HG03520 (cell line): ENCODE data around the gene MTRFR.
"Not testable (repeated sequence)": the region's sequence is repeated elsewhere in the genome, so short reads cannot be mapped to it uniquely, and the experiment has no call there.

Source experiments
- ATAC-seq: cut with Tn5 transposase; IDR thresholded peaks from one replicate; pipeline ENCODE4 v1.9.1; 2021; ENCODE audit warnings: mild to moderate bottlenecking, moderate library complexity; ENCODE audit not compliant: unreplicated experiment

Gene MTRFR

DNA sequence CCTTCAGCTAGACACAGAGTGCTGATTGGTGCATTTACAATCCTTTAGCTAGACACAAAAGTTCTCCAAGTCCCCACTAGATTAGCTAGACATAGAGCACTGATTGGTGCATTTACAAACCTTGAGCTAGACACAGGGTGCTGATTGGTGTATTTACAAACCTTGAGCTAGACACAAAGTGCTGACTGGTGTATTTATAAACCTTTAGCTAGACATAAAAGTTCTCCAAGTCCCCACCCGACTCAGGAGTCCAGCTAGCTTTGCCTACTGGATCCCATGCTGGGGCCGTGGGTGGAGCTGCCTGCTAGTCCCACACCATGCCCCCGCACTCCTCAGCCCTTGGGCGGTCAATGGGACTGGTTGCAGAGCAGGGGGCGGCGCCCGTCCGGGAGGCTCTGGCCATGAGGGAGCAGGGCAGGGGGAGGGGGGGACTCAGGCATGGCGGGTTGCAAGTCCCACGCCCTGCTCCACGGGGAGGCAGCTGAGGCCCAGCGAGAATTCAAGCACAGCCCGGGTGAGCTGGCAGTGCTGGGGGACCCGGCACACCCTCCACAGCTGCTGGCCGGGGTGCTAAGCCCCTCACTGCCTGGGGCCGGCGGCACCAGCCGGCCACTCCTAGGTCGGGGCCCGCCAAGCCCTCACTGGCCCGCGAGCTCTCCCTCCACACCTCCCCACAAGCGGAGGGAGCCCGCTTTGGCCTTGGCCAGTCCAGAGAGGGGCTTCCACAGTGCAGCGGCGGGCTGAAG is 15.9 kb downstream of the MTRFR start:
- not testable (repeated sequence) for ATAC-seq

DNA sequence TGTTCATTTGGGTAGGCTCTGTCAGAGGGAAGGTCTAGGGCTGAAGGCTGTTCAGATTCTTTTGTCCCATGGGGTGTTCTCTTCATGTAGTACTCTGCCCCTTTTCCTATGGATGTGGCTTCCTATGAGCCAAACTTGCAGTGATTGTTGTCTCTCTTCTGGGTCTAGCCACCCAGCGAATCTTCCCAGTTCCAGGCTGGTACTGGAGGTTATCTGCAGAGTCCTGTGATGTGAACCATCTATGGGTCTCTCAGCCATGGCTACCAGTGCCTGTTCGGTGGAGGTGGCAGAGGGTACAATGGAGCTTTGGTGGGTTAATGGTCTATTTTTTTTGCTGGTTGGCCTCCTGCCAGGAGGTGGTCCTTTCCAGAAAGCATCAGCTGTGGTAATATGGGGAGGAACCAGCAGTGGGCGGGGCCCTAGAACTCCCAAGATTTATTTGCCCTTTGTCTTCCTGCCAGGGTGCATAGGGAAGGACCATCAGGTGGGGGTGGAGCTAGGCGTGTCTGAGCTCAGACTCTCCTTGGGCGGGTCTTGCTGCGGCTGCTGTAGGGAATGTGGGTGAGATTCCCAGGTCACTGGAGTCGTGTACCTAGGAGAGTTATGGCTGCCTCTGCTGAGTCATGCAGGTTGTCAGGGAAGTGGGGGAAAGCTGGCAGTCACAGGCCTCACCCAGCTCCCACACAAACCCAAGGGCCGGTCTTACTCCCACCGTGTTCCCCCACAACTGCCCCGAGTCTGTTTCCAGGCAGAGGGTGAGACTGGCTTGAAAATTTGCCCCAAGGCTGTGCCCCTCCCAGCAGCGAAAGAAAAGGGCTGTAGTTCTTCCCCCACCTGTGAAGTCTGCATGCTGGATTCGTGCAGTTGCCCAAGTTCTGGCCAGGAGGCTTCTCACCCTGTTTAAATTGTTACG is 17.5 kb downstream of the MTRFR start:
- ATAC-seq: no peak

DNA sequence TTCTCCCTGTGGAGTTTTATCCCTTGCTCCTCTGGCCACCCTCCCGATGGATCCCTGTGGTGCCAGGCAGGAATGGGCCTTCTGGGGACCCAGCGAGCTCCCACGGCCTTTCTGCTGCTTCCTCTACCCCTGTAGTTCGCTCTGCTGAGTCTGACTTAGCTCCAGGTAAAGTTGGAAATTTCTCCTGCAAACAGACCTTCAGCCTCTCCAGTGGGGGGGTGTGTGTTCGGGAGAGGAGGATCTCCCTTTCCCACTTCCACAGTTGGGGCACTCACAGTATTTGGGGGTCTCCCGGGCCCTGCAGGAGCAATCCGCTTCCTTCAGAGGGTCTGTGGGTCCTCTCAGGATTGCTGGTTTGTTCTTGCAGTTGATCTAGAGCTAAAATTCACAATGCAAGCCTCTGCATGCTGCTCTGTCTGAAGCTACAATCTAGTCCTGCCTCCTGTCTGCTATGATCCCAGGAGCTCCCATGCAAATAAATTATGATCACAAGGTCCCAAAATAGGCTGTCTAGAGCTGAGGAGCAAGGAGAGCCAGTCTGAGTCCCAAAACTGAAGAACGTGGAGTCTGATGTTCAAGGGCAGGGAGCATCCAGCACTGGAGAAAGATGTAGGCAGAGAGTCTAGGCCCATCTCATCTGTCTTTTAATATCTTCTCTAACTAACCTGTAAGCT is 18.3 kb downstream of the MTRFR start:
- no peak for ATAC-seq

DNA sequence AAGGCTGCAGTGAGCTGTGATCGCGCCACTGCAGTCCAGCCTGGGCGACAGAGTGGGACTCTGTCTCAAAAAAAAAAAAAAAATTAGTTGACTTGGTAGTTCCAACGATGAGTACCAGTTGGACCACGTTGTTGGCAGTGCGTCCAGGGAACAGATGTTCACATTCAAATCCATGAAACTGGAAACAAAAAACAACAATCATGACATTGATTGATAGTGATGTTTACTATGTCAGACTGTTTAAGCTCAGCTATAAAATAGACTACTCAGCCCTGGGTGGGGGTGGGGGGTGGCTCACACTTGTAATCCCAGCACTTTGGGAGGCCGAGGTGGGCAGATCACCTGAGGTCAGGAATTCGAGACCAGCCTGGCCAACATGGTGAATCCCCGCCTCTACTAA is 19.1 kb downstream of the MTRFR start:
- ATAC-seq: not testable (repeated sequence)

DNA sequence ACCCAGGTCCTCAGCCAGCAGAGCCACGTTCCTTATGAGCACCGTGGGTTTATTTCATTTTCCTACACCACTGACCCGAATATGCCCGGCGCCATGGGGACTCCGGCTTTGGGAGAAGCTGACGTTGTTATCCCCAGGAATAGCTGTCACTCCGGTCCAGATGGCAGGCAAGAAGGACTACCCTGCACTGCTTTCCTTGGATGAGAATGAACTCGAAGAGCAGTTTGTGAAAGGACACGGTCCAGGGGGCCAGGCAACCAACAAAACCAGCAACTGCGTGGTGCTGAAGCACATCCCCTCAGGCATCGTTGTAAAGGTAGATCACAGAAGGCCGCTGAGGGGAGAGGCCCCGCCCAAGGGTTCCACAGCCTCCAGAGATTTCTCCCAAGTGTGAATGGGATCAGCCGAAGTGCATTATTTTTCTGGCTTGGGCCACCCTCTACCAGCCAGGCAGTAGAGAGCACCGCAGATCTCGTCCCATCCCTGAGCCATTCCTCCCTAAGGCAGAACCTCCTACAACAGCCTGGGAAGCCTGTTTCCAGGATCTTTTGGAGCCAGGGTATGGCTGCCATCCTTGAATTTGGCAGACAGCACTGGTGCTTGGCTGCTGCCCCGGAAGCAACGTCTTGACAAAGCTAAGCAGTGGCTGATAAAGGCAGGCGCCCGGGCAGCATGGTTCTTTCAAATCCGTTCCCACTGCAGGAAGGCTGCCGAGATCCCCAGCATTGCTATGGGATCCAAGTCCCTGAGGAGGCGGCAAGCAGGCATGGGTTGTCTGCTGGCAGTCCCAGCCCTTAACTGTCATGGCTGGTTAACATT is 20.6 kb downstream of the MTRFR start:
- no peak for ATAC-seq

DNA sequence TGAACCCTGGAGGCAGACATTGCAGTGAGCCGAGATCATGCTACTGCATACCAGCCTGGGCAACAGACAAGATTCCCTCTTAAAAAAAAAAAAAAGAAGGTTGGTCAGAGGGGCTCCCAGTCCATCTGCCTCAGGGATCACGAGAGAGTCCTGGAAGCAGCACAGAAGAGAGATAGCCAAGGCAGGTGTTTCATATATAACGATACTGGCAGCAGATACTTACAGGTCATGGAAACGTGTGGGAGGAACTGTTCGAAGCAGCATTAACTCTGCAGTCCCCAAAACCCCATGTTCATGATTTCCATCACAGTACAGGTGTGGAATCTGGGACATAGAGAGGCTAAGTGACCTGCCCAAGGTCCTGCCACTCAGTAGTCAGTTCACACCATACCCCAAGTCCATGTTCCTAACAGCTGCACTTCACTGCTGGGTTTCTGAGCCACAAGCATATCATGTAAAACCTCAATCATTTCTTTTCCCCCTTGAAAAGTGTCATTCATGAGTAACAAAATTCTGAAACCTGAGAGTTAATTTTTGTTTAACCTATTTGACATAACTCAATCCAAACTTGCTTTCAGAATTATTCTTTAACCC is 21.7 kb downstream of the MTRFR start:
- ATAC-seq: no peak

DNA sequence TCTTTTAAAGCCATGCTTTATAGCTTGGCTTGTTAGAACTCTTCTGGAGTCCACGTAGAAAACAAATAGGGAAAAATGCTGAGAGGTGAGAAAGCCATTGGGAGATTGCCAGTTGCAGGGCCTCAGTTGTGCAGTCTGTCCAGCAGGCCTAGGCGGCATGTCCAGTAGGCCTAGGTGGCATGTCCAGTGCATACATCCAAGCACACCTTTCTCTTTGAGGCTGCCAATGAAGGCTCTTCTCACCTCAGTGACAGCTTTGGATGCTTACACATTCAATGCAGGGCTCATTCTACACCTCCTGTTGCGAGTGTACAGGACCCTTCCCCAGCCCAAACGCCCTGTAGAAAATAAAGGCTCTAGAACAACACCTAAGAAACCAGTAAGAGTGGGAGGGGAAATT is 25.4 kb downstream of the MTRFR start:
- ATAC-seq: no peak

DNA sequence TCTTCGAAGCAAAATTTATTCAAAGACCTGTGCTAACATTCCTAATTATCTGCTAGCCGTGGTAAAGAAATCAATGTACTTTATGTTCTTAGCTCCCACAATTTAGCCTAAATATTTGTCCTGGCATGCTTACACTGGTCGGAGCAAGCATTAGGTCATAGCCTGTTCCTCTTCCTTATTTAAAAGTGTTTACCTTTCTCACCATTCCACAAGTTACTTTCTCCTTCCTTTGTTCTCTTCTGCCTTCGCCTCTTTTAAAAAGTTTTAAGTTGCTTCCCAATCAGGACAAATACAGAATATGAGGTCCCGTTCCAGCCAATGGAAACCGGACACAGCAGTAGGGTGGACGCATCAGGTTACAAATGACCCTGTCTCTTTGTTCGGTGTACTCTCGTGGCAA is 26.8 kb downstream of the MTRFR start:
- no peak for ATAC-seq

DNA sequence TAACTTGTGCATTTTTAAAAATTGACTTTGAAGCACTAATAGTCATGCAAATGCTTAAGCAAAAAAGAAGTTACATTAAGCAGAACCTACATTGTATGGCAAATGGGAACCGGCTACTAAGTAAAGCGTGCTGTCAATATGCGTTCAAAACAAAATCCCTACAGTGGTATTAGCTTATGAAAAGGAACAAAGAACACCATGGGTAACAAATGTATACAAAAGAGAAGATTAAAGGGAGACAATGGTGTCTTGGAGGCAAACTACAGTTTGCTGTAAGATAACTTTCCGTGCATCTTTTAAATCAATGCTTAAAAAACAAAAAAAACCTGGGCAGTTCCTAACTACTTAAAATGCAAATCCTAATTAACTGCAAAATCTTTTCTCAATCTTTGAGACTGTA is 28.0 kb downstream of the MTRFR start:
- ATAC-seq: no peak

DNA sequence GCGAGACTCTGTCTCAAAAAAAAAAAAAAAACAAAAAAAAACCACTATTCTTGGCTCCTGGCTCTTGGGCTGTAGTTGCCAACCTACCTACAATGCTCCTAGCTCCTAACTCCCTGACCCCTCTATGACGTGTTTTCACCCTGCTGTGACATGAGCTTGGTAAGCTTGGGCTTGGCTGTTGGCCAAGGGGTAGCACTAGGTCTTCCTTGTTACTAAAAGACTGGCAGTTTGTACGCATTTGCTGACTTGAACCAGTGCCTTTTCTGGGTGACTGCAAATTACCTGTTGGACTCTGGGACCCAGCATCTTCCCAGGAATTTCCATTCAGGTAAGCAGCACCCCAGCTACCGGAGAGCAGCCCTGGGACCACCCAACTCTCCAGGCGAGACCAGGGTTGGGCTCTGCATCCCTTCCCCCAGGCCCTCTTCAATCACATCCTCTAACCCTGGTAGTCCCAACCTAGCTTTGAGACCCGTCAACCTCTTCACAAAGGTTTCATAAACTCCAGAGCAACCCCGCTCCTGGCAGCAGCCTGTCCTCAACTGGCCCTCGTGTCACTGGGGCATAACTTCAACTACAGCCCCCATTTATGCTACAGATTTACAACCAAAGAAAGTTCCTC is 30.1 kb downstream of the MTRFR start:
- no peak for ATAC-seq

DNA sequence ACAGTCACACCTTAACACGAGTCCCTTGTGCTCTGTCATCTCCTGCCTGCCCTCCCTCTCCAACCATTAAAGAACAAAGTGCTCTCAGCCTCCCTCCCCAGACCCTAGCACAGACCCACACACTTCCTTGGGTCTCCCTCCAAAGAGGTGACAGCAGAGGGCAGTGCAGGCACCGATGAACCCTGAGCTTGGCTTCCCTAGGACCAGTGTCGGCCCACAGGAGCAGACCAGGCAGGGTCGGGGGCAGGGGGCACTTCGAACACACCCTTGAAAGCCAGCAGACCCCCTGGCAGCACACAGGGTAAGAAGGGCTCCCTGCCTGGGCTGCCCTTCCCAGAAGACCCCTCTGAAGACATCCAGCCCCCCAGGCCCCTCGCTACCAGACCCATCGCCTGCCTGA is 31.4 kb downstream of the MTRFR start:
- ATAC-seq: no peak

DNA sequence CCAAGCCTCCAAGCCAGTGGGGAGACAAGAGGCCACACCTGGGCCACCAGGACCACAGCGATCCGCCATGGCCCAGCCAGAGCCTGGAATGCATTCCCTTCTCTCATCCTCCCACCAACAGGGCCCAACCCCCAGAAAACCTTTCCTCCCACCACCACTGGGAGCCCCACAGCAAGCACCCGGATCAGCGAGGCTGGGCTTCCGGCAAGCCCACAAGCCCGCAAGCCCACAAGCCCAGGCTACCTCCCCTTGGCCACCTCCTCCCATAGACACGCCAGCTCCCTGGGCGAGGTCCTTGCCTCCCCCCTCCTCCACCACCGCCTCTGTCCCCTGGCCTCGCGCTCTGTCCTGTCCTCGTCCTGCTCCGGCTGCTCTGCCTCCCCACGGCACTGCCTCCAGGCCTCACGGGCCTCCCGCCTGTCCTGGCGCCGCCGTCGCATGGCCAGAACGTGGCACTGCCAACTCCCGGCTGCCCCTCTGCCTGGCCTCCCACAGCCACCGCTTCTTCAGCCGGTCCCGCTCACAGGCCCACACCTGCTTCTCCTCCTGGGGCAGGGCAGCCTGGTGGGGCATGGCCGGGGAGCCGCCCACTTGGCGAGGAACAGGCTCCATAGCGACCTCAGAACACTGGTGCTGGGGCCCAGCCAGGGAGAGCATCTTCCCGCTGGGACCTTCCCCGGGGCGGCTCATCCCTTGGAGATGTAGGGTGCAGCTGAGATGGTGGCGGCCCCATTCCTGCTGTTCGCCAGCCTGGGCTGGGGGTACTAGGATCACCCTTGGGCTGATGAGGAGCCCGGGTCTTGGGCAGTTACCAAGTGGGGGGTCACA is 32.8 kb downstream of the MTRFR start:
- ATAC-seq: no peak

DNA sequence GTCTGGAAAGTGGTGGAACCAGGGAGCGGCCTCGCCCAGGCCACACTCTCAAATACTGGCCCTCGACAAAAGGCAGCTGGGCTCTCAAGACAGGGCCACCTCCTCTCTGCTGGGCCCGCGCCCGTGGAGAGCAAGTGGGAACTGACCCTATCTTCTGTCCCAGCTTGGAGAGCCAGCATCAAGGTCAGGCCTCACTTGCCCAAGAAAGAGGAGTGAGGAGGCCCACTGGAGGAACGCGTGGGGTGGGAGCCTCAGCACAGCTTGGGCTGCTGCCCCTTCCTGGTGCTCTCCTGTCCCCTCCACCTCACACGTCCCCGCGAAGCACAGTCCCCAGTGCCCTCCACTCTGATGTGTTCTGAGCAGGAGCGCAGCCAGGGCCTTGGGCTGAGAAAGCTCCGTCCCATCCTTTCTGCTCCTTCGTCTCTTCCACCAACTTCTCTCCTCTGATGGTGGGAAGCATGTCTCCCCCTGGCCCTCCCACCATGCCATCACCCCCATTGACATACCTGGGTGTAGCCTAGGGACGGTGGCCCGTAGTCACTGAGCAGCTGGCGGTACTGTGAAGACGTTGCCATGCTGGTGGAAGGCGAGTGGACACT is 33.5 kb downstream of the MTRFR start:
- no peak for ATAC-seq

DNA sequence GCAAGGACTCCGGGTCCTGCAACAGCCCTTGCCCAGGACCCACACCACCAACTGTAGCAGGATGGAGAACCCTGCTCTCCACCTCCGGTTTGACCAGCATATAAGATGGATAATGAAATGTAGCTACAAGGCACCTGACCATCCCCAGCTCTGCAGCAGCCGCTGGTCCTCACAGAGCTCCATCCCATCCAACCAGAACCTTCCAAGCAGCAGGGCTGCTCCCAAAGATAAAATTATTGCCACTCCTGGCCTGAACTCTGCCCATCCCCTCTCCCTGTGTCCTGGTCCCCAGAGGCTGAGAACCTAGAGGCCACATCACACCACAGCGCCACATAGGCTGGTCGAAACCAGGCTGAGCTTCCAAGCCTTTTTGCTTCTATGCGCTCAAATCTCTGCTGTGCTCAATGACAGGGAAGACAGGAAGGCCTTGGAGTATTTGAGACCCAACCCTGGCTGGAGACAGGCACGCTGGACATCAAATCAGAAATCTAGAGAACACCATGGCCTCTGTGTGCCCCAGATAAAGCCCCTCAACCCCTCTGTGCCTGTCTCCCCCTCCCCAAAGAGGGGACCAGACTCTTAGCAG is 34.2 kb downstream of the MTRFR start:
- ATAC-seq: no peak

DNA sequence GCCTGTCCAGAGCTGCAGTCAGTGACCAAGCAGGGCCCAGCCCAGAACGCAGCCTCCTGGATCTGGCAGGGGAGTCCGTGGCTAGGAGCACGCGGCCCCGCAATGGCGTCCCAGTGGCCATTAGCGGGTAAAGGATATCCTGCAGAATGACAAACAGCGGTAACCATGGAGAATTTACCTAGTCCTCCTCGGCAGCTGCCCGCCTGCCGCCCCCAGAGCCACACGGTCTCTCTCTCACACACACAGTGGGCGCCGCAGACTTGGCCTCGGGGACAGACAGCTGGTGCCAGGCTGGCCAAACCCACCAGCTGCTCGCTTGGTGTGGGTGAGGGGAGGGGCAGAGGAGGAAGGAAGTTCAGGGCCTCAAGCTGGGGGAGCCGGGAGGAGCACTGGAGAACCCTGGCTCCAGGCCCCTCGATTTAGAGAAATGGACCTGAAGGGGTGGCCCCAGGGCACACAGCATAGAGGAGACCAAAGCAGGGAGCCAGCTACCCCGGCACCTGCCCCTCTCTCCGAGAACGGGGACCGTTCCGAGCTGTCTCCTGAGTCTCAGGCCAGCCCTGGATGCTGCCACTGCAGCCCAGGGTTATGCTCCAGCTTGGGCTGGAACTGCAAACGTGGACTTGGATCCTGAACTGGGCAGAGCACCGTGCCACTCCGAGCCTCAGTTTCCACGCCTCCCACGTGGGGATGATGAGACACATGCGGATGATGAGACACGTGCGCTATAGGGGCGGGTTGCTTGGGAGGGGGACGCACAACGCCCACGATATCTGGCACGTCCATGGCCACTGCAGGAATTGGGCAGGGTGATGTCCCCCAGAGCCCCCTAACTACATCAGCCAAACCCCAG is 35.0 kb downstream of the MTRFR start:
- ATAC-seq: no peak

DNA sequence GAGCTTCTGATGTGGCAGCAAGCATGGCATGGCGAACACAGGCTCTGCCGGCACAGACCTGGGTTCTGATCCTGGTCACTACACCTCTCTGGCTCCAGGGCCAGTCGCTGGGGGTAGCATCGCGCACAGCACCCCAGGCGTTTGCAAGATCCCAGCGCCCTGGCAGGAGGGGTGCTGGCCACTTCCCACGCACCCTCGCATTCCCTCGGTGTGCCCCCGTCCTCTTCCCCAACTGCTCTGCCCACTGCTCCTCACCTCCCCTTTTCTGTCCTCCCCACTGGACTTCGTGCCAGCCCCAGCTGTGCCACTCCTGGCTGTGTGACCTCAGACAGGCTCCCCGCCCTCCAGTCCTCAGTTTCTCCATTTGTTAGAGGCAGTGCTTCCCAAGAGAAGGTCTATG is 35.6 kb downstream of the MTRFR start:
- ATAC-seq: no peak

DNA sequence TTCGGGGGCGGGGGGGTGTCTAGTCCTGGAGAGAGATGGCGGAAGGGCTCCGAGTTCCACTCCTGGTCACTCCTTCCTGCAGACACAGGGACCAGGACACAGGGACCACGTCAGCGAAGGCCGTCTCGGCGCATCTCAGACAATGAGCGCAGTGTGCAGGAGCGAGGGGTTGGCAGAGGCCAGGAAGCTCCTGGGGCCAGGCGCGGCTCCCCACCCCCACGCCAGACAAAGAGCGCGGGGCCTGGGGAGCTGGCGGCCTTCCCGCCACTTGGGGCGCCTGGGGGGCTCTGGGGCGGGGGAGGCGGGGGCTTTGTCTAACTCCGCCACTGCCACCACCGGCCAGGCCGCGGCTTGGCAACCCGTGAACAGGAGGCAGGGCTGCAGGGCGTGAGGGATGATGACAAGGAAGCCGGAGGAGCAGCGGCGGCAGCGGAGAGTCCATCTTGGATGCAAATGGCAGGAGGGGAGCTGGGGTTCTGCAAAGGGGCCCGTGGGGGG is 36.2 kb downstream of the MTRFR start:
- no peak for ATAC-seq
